HG03135 (cell line): ENCODE measurements around the gene ZNF519.
"Not testable (repeated sequence)": the region's sequence is repeated elsewhere in the genome, so short reads cannot be mapped to it uniquely, and the experiment has no call there.

Experiments
- ATAC-seq: cut with Tn5 transposase; IDR thresholded peaks from one replicate; pipeline ENCODE4 v1.9.1; 2021; ENCODE audit warnings: mild to moderate bottlenecking, moderate library complexity; ENCODE audit not compliant: unreplicated experiment

The ZNF519 gene

DNA sequence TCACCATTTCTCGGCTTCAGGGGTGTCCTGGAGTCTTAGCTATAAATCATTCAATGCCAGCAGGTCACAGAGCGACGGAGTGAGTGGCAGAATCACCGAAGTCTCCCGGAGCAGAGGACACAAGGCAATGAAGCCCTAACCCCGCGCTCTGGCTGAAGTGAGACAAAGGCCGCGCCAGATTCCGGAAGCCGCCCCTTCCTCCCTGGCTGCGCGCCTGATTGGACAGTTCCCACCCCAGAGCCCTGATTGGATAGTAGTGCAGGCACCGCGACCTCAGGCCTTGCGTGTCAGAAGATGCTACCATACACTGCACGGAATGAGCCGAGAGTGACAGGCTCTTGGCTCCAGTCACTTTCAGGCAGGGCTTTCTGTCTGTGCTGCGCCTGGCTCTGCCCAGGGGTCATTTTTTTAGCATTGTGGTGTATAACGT, at the start of gene ZNF519:
Gene ZNF519 (minus strand): TSS at position 165 of the 430 bp plus-strand sequence. CDS start 158 bp downstream, at position 7.
- peak; percentile 100 for ATAC-seq

DNA sequence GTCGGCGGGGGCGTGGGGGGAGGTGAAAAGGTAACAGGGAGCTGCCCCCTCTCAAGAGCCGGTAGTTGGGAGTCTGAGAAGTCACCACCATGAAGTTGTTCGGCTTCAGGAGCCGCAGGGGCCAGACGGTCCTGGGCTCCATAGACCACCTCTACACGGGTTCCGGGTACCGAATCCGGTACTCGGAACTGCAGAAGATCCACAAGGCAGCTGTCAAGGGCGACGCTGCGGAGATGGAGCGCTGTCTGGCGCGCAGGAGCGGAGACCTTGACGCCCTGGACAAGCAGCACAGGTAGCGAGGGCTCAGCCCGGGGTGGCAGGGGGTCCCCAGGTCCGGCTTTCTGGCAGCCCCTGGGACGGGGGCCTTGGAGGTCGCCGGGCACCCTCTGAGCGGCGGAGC, 47.1 kb upstream of the ZNF519 start:
- ATAC-seq: no peak

- peak; percentile 90 for ATAC-seq
Observed at GRCh38 chr18:14178321-14179196, 46.3 kb upstream of the ZNF519 start.

DNA sequence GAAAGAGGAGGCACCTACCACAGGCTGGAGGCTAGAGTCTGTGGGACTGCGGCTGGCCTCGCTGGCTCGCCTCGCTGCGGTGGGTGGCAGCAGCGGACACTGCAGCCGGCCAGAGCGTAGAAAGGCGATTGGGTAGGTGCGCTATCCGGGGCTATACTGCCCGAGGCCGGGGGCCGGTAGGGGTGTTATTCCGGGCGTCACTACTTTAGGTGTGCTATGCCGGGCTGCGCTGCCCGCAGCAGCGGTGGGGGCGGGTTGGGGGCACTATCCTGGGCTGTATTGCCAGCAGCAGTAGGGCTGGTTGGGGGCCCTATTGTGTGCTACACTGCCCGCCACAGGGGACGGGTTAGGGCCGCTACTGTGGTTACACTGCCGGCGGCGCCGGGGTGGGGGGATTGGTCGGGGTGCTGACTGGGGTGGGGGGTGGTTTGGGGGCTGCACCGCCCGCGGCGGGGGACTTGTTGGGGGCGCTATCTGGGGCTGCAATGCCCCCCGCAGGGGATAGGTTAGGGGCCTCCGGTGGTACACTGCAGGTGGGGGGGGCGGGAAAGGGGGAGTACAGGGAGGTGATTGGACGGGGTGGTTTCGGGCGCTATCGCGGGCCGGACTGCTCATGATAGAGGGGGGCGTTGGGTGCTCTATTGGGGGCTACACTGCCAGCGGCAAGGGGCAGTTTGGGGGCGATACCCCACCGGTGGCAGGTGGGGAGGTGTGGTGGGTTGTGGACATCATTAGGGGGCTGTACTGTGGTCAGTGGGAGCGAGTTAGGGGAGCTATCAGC, 45.5 kb upstream of the ZNF519 start:
- not testable (repeated sequence) for ATAC-seq

DNA sequence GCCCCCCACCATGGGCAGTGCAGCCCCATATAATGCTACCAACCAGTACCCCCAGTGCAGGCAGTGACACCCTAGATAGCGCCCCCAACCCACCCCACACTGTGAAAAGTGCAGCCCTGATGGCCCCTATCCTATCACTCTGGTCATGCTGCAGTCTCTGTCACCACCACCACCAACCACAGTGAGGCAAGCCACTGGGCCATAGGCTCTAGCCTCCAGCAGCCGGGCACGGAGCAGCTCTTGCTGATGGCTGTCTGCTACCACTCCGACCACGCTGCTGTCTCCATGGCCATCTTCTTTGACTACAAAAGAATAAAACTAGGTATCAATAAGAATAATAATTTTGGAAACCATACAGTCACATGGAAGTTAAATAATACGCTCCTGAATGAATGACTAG, 43.2 kb upstream of the ZNF519 start:
- not testable (repeated sequence) for ATAC-seq

GRCh38 chr18:14174706-14175085, 42.5 kb upstream of the ZNF519 start:
- ATAC-seq: no peak

DNA sequence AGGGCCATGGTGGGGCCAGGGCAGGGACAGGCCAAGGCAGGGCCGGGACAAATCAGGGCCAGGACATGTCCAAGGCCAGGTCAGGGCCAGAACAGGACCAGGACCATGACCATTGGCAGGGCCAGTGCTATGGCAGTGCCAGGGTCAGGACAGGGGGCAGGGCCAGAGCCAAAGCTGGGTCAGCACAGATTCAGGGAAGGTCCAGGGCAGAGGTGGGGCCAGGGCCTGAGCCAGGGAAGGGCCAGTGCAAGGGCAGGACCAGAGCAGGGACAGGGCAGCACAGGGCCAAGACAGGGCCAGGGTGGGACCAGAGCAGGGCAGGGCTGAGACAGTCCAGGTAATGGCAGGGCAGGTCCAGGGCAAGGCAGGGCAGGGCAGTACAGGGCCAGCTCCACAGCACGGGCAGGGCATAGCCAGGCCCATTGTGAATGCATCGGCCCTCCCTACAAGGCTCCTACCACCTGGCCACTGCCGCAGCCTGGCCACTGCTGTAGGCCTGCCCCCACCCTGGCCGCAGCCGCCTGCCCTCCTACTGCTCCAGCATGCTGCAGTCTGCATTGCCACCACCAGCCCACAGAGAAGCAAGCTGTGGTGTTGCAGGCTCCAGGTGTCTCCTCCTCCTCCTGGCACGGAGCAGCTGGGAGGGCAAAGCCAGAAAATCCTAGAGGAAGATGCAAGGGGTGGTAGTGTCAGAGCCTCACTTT, 41.9 kb upstream of the ZNF519 start:
- not testable (repeated sequence) for ATAC-seq

DNA sequence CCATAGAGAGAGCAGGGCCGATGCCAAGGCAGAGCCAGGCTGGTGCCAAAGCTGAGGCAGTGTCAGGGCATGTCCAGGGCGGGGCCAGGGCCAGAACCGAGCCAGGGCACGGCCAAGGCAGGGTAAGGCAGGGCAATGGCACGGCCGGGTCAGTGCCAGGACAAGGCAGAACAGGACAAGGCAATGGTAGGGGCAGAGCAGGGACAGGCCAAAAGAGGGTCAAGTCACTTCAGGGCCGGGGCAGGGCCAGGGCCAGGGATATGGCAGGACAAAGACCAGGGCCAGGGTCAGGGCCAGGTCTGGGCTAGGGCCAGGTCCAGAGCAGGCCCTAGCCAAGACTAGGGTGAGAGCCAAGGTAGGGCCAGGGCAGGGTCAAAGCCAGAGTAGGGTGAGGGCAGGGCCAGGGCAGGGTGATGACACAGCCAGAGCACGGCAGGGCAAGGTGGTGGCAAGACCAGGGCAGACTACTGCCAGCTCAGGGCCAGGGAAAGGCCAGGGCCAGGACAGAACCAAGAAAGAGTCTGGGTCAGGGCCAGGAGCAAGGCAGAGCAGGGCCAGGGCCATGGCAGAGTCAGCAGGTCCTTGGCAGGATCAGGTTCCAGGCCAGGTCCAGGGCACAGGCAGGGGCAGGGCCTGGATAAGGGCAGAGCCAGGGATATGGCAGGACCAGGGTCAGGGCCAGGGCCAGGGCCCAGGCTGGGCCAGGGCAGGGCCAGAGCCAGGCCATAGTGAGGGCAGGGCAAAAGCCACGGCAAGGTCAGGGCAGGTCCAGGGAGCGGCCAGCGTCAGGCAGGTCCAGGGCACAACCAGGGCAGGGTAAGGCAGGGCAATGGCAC, 41.1 kb upstream of the ZNF519 start:
- ATAC-seq: not testable (repeated sequence)

GRCh38 chr18:14172142-14173115, 40.2 kb upstream of the ZNF519 start:
- not testable (repeated sequence) for ATAC-seq

DNA sequence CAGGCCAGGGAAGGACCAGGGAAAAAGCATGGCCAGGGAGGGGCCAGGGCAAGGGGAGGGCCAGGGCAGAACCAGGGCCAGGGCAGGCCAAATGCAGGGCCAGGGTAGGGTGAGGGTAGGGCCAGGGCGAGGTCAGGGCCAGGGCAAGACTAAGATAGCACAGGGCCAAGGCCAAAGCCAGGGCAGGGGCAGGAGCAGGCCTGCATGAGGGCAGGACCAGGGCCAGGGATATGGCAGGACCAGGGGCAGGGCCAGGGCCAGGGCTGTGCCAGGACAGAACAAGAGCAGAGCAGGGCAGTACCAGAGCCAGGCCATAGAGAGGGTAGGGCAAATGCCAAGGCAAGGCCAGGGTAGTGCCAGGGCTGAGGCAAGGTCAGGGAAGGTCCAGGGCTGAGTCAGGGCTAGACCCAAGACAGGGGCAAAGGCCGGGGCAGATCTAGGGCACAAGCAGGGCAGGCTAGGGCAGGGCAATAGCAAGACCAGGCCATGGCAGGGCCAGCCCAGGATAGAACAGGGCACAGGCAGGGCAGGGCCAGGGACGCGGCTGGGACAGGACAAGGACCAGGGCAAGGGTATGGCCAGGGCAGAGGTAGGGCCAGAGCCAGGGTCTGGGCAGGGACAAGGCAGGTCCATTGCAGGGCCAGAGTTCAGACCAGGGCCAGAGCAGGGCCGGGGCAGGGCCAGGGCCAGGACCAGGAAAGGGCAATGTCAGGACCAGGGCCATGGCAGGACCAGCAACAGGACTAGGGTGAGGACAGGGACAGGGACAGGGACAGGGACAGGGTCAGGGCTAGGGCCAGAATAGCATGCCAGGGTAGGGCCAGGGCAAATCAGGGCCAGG, 39.3 kb upstream of the ZNF519 start:
- ATAC-seq: not testable (repeated sequence)

DNA sequence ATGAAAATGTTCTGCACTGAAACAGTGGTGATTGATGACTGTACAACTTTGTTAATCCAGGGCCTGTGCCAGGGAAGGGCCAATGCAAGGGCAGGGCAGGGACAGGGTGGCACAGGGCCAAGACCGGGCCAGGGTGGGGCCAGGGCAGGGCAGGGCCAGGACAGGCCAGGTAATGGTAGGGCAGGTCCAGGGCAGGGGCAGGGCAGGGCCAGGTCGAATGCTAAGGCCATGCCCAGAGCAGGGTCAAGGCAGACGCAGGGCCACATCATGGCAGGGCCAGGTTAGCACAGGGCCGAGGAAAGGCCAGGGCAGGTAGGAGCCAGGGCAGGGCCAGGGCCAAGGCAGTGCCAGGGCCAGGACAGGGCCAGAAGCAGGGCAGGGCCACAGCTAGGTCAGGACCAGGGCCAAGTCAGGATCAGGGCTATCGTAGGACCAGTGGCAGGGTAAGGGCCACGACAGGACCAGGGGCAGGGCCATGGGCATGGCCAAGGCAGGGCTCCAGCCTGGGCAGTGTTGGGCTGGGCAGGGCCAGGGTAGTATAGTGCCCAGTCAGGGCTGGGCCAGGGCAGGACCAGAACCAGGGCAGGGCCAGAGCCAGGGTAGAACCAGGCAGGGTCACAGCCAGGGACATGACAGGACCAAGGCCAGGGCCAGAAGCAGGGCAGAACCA, 38.3 kb upstream of the ZNF519 start:
- not testable (repeated sequence) for ATAC-seq

DNA sequence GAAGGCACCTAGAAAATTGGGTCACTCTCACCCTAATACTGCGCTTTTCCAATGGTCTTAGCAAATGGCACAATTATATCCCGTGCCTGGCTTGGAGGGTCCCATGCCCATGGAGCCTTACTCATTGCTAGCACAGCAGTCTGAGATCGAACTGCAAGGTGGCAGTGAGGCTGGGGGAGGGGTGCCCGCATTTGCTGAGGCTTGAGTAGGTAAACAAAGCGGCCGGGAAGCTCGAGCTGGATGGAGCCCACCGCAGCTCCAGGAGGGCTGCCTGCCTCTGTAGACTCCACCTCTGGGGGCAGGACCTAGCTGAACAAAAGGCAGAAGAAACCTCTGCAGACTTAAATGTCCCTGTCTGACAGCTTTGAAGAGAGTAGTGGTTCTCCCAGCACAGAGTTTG, 30.7 kb upstream of the ZNF519 start:
- ATAC-seq: not testable (repeated sequence)

GRCh38 chr18:14151564-14152113, 19.4 kb upstream of the ZNF519 start:
- not testable (repeated sequence) for ATAC-seq

GRCh38 chr18:14150766-14151165, 18.5 kb upstream of the ZNF519 start:
- not testable (repeated sequence) for ATAC-seq

GRCh38 chr18:14149916-14150420, 17.7 kb upstream of the ZNF519 start:
- ATAC-seq: not testable (repeated sequence)

- ATAC-seq: not testable (repeated sequence)
Observed at GRCh38 chr18:14149121-14149850, 17.1 kb upstream of the ZNF519 start.
